GM12892 (cell line): ENCODE data around the gene FARP1.

ENCODE experiments used
- POLR2A ChIP-seq: IDR thresholded peaks from 2 replicates; pipeline ENCODE4 v1.6.1; 2011; ENCODE audit warnings: low read depth, low read length, control low read depth
- POLR2AphosphoS5 ChIP-seq: IDR thresholded peaks from 2 replicates; pipeline ENCODE4 v1.6.1; 2011; ENCODE audit warnings: low read depth, low read length, control low read depth

- no peak for TF ChIP-seq POLR2A
- no peak for TF ChIP-seq POLR2AphosphoS5
These were observed 264.7 kb downstream of the FARP1 start for GRCh38 chr13:98407575-98407974.
